ENCODE measurements around the gene E2F4.
A peak's percentile ranks its signal among the peaks of the same experiment; 100 is the strongest.

E2F4 gene

GRCh38 chr16:67199808-67200198, 7.8 kb downstream of the E2F4 start:
- no peak for DNase-seq (ENCODE audit: low read depth)
- H3K4me3 ChIP-seq (ENCODE audit: low read length), result no peak overlapping the region
- TF ChIP-seq, protein P1, sequence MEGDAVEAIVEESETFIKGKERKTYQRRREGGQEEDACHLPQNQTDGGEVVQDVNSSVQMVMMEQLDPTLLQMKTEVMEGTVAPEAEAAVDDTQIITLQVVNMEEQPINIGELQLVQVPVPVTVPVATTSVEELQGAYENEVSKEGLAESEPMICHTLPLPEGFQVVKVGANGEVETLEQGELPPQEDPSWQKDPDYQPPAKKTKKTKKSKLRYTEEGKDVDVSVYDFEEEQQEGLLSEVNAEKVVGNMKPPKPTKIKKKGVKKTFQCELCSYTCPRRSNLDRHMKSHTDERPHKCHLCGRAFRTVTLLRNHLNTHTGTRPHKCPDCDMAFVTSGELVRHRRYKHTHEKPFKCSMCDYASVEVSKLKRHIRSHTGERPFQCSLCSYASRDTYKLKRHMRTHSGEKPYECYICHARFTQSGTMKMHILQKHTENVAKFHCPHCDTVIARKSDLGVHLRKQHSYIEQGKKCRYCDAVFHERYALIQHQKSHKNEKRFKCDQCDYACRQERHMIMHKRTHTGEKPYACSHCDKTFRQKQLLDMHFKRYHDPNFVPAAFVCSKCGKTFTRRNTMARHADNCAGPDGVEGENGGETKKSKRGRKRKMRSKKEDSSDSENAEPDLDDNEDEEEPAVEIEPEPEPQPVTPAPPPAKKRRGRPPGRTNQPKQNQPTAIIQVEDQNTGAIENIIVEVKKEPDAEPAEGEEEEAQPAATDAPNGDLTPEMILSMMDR (conservative IDR thresholded peaks at IDR 0.05; ENCODE audit: low read depth, low read length), result peak; percentile 7

GRCh38 chr16:67200491-67200890, 8.5 kb downstream of the E2F4 start:
- TF ChIP-seq, protein P1 (conservative IDR thresholded peaks at IDR 0.05; ENCODE audit: low read depth, low read length), result no peak
- H3K4me3 ChIP-seq (ENCODE audit: low read length), result no peak overlapping the region
- DNase-seq (ENCODE audit: low read depth), result no peak

- no peak for DNase-seq (ENCODE audit: low read depth)
- H3K4me3 ChIP-seq (ENCODE audit: low read length), result no peak overlapping the region
- TF ChIP-seq, protein P1 (conservative IDR thresholded peaks at IDR 0.05; ENCODE audit: low read depth, low read length), result no peak
These were observed 9.7 kb downstream of the E2F4 start for GRCh38 chr16:67201411-67202345.

GRCh38 chr16:67202426-67202825, 10.5 kb downstream of the E2F4 start:
- TF ChIP-seq, protein P1 (conservative IDR thresholded peaks at IDR 0.05; ENCODE audit: low read depth, low read length), result no peak
- no peak for DNase-seq (ENCODE audit: low read depth)
- no peak overlapping the region for H3K4me3 ChIP-seq (ENCODE audit: low read length)

DNA sequence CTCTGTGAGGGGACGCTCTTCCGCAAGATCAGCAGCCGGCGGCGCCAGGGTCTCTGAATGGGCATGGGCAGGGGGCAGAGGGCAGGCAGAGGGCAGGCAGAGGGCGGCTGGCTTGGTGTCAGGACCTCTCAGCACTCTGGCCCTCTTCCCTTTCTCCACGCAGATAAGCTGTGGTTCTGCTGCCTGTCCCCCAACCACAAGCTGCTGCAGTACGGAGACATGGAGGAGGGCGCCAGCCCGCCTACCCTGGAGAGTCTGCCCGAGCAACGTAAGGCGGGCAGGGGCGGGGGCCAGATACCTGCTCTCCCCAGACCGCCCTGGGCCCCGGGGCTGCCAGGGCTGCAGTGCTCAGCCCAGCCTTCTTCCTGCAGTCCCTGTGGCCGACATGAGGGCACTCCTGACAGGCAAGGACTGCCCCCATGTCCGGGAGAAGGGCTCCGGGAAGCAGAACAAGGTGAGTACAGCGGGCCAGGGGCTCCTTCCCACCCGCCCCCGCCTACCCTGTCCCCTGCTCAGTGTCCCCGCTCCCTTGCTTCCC, 11.1 kb downstream of the E2F4 start:
- TF ChIP-seq, protein P1 (conservative IDR thresholded peaks at IDR 0.05; ENCODE audit: low read depth, low read length), result no peak
- no peak overlapping the region for H3K4me3 ChIP-seq (ENCODE audit: low read length)
- DNase-seq (ENCODE audit: low read depth), result no peak

GRCh38 chr16:67204076-67204475, 12.1 kb downstream of the E2F4 start:
- no peak overlapping the region for H3K4me3 ChIP-seq (ENCODE audit: low read length)
- TF ChIP-seq, protein P1 (conservative IDR thresholded peaks at IDR 0.05; ENCODE audit: low read depth, low read length), result no peak
- no peak for DNase-seq (ENCODE audit: low read depth)
